Smooth muscle cell (in vitro differentiated cells): ENCODE results near the gene CRK. TPM values are rescaled to one million over a fixed set of nuclear protein-coding genes. Genes with fewer than 3 reads are reported as not detected.
"Not testable (repeated sequence)": the region's sequence is repeated elsewhere in the genome, so short reads cannot be mapped to it uniquely, and the experiment has no call there.

ENCODE experiments used
- DNase-seq: peaks from one replicate; lab custom pipeline; 2025; ENCODE audit not compliant: unreplicated experiment; lab: John Stamatoyannopoulos, UW
- H2AFZ ChIP-seq: fragments of 200-600 bp; sonication (generic); 2 replicates; pipeline ENCODE4 v1.6.0; 2016; ENCODE audit warnings: antibody characterized with exemption, low read depth, mild to moderate bottlenecking
- H3F3A ChIP-seq: fragments of 200-600 bp; sonication (generic); 2 replicates; pipeline ENCODE4 v1.6.0; 2017; ENCODE audit warnings: antibody characterized with exemption, low read depth
- H3K27ac ChIP-seq: fragments of 200-600 bp; sonication (generic); 2 replicates; pipeline ENCODE4 v1.5.1; 2016; ENCODE audit warnings: low read depth, mild to moderate bottlenecking
- H3K27me3 ChIP-seq: fragments of 200-600 bp; sonication (generic); 2 replicates; pipeline ENCODE4 v1.6.1; 2016; ENCODE audit warnings: low read depth, mild to moderate bottlenecking
- H3K36me3 ChIP-seq: fragments of 200-600 bp; sonication (generic); 2 replicates; pipeline ENCODE4 v1.5.1; 2016; ENCODE audit warnings: low read depth
- H3K4me1 ChIP-seq: fragments of 200-600 bp; sonication (generic); 2 replicates; pipeline ENCODE4 v1.5.1; 2016; ENCODE audit warnings: low read depth
- H3K4me2 ChIP-seq: fragments of 200-600 bp; sonication (generic); 2 replicates; pipeline ENCODE4 v1.6.0; 2016; ENCODE audit warnings: mild to moderate bottlenecking
- H3K4me3 ChIP-seq: fragments of 200-600 bp; sonication (generic); 2 replicates; pipeline ENCODE4 v1.5.1; 2016; ENCODE audit warnings: mild to moderate bottlenecking
- H3K79me2 ChIP-seq: fragments of 200-600 bp; sonication (generic); 2 replicates; pipeline ENCODE4 v1.6.0; 2016; ENCODE audit warnings: low read depth, mild to moderate bottlenecking
- H3K9ac ChIP-seq: fragments of 200-600 bp; sonication (generic); 2 replicates; pipeline ENCODE4 v1.6.0; 2016; ENCODE audit warnings: low read depth
- H3K9me3 ChIP-seq: fragments of 200-600 bp; sonication (generic); replicated peaks from 2 replicates; pipeline ENCODE4 v1.5.1; 2016; ENCODE audit warnings: low read depth
- H4K20me1 ChIP-seq: fragments of 200-600 bp; sonication (generic); 2 replicates; pipeline ENCODE4 v1.6.0; 2016; ENCODE audit warnings: low read depth
- CTCF ChIP-seq: fragments of 200-600 bp; sonication (generic); IDR thresholded peaks from 2 replicates; pipeline ENCODE4 v1.5.1; 2017; ENCODE audit warnings: borderline replicate concordance, mild to moderate bottlenecking, antibody characterized with exemption; ENCODE audit not compliant: insufficient read depth, poor library complexity, severe bottlenecking
- WGBS: methylation state at CpG from one replicate; pipeline ENCODE4 v1.1.7; 2016; ENCODE audit warnings: low lambda C conversion rate; 5-methylcytosine and 5-hydroxymethylcytosine counted together
- polyA plus RNA-seq: library from polyadenylated mRNA; unstranded; fragments of >200 nt; fragmentation: Nextera tagmentation; extraction: Ambion mirVana; gene quantifications from 2 replicates; pipeline ENCODE4 v1.2.1, GENCODE V29; 2016
- total RNA-seq: library from RNA; depleted of rRNA; stranded (reverse); fragments of >200 nt; gene quantifications from 2 replicates; pipeline ENCODE4 v1.2.3, GENCODE V29; 2014

CRK gene
- total and polyA plus RNA-seq, 2 experiments from 2014 or later = 49.7 to 56.8 TPM

- no peaks in the 10 kb centered on the region for H3K27me3 ChIP-seq
- no peaks in the 10 kb centered on the region for H3K4me1 ChIP-seq
- 97% methylated on average over 11 of the region's 11 CpGs for WGBS
- TF ChIP-seq CTCF = no peak
- peaks cover 28% of the 10 kb centered on the region for H3K79me2 ChIP-seq
- H3K27ac ChIP-seq = no peak overlapping the region
- H2AFZ ChIP-seq = no peak overlapping the region
- no peak overlapping the region for H3K4me3 ChIP-seq
- no peak overlapping the region for H3K9ac ChIP-seq
- no peaks in the 10 kb centered on the region for H3K9me3 ChIP-seq
- H3K4me2 ChIP-seq = no peak overlapping the region
- peaks cover 9% of the 10 kb centered on the region for H3K36me3 ChIP-seq
- DNase-seq = no peak
- H4K20me1 ChIP-seq = peaks cover 68% of the 10 kb centered on the region
- H3F3A ChIP-seq = peaks cover 7% of the 10 kb centered on the region
Measured at GRCh38 chr17:1421470-1421869, 34.6 kb downstream of the CRK start.

- no peak for DNase-seq
- TF ChIP-seq CTCF = no peak
- no peaks in the 10 kb centered on the region for H3K9me3 ChIP-seq
- no peak overlapping the region for H3K9ac ChIP-seq
- peaks cover 23% of the 10 kb centered on the region for H3K79me2 ChIP-seq
- 96% methylated on average over 2 of the region's 2 CpGs for WGBS
- H3K27ac ChIP-seq = no peak overlapping the region
- peaks cover 7% of the 10 kb centered on the region for H3F3A ChIP-seq
- no peak overlapping the region for H3K4me2 ChIP-seq
- peaks cover 63% of the 10 kb centered on the region for H4K20me1 ChIP-seq
- no peaks in the 10 kb centered on the region for H3K27me3 ChIP-seq
- no peak overlapping the region for H2AFZ ChIP-seq
- no peak overlapping the region for H3K4me3 ChIP-seq
- H3K36me3 ChIP-seq = peaks cover 9% of the 10 kb centered on the region
- H3K4me1 ChIP-seq = no peaks in the 10 kb centered on the region
Measured at GRCh38 chr17:1420981-1421380, 35.1 kb downstream of the CRK start.

GRCh38 chr17:1420163-1420562 is 35.9 kb downstream of the CRK start:
- peaks cover 15% of the 10 kb centered on the region for H3K79me2 ChIP-seq
- WGBS = 97% methylated on average over 11 of the region's 11 CpGs
- no peak for TF ChIP-seq CTCF
- DNase-seq = no peak
- H3K9me3 ChIP-seq = no peaks in the 10 kb centered on the region
- peaks cover 7% of the 10 kb centered on the region for H3F3A ChIP-seq
- no peaks in the 10 kb centered on the region for H3K4me1 ChIP-seq
- H2AFZ ChIP-seq = no peak overlapping the region
- H3K4me2 ChIP-seq = no peak overlapping the region
- no peaks in the 10 kb centered on the region for H3K27me3 ChIP-seq
- no peak overlapping the region for H3K27ac ChIP-seq
- H4K20me1 ChIP-seq = peaks cover 55% of the 10 kb centered on the region
- no peak overlapping the region for H3K9ac ChIP-seq
- peaks cover 9% of the 10 kb centered on the region for H3K36me3 ChIP-seq
- no peak overlapping the region for H3K4me3 ChIP-seq

- H3K4me3 ChIP-seq, H3K9ac ChIP-seq, H3K4me1 ChIP-seq, H3K36me3 ChIP-seq, H3K79me2 ChIP-seq, DNase-seq, H3K4me2 ChIP-seq, H3K9me3 ChIP-seq, H3K27ac ChIP-seq, H2AFZ ChIP-seq, H3F3A ChIP-seq, H3K27me3 ChIP-seq: not testable (repeated sequence)
- H4K20me1 ChIP-seq = peaks cover 38% of the 10 kb centered on the region
- WGBS = 96% methylated on average over 10 of the region's 10 CpGs
Measured at GRCh38 chr17:1418476-1418875, 37.6 kb downstream of the CRK start.
